Measurements from ENCODE around the gene SKIC3.

DNA sequence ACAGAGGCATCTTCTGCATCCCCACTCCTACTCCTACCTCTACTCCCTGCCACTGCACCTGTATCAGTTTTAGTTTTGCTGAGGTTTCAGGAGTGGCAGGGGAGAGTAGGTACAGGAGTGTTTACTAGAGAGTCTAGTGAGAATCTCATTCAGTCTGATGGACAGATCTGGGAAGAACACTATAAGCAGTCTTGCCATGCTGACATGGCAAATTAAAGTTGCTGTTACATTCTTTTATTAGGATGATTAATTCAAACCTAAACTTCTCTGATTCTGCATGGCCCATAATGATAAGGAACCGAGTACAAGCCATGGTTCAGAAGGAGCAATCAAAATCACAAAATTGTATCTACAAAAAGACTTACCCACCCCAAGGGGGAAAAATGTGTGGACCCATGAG is 7.5 kb upstream of the SKIC3 start:
- TF ChIP-seq CTCF (IDR thresholded peaks at IDR 0.05) (no peak), EZH2 (IDR thresholded peaks at IDR 0.05; ENCODE audit: borderline replicate concordance, insufficient read depth, low read depth, low read length, poor library complexity, severe bottlenecking) (no peak)
